NCI-H2196 (cell line): ENCODE measurements around the gene ALDH18A1.
A peak's percentile ranks its signal among the peaks of the same experiment; 100 is the strongest.
"Not testable (repeated sequence)": the region's sequence is repeated elsewhere in the genome, so short reads cannot be mapped to it uniquely, and the experiment has no call there.

Experiments
- DNase-seq: peaks from one replicate; lab custom pipeline; 2025; ENCODE audit not compliant: unreplicated experiment; lab: John Stamatoyannopoulos, UW

The ALDH18A1 gene

DNA sequence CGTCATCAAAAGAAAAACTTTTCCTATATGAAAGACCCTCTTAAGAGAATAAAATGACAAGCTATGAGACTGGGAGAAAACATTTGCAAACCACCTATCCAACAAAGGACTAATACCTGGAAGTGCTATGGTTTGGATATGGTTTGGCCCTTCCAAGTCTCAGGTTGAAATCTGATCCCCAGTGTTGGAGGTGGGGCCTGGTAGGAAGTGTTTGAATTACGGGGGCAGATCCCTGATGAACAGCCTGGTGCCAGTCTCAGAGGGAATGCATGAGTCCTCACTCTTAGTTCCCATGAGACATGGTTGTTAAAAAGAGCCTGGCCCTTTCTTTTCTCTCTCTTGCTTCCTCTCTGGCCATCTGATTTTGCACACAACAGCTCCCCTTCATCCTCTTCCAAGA is 6.3 kb downstream of the ALDH18A1 start:
- DNase-seq = no peak

- no peak for DNase-seq
These were observed 8.4 kb downstream of the ALDH18A1 start for GRCh38 chr10:95648138-95648537.

DNA sequence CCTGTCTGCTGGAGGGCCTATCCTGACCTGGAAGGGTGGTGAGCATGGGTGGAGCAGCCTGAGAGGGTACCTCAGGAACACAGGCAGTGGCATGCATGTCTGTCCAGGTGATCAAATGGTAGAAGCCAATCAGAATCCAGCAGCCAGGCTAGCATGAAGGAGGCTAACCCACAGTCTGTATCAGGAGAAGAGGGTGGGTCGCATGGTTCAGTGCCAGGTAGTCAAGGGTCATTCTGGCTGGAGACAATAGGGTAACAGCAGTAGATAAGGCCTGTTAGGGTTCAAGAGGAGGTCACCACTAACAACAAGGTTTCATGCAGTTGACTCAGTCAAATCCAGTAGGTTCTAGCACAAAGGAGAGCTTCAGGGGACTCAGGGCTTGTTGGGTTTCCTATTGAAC is 10.4 kb downstream of the ALDH18A1 start:
- DNase-seq = no peak

DNA sequence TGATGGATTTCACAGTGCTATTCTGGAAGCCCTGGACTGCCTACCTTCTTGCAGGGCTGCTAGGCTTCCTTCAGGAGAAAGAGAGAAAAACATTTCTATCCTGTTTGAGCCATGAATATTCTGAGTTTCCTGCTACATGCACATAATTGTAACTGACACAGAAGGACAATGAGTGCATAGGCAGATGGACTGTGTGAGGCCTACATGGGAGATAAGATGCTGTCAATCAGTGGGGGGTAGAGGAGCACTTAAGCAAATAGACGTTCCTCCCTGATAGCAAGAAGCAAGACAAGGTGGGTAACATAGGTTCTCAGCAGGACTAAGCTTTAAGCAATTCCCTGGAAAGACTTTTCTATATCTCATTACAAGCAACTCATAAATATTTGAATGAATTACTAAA is 11.6 kb downstream of the ALDH18A1 start:
- no peak for DNase-seq

DNA sequence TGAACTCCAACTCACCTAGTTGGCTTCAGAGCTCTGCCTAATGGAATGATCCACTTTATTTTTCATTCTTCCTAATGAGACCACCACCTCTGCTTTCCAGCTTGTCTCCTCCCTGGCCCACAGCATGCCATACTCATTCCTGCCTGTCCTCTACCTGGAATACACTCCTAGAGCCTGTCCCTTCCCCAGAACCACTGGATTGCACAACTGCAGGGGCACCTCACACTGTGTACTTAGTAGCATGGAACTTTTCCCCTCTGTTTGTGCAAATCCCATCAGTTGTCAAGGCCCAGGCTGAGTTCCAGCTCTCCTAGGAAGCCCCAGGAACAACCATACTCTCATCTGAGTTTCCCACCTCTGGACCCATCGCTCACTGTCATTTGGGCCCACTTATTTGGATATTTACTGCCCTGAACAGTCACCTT is 15.6 kb downstream of the ALDH18A1 start:
- no peak for DNase-seq

DNA sequence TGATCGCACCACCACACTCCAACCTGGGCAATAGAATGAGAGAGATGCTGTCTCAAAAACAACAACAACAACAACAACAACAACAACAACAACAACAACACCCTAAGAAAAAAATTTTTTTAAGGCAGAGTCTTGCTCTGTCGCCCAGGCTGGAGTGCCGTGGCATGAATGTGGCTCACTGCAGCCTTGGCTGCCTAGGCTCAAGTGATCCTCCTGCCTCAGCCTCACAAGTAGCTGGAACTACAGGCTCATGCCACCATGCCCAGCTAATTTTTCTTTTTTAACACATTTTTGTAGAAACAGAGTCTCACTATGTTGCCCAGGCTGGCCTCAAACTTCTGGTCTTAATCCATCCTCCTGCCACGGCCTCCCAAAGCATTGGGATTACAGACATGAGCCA is 18.6 kb downstream of the ALDH18A1 start:
- DNase-seq = no peak

- no peak for DNase-seq
These were observed 19.4 kb downstream of the ALDH18A1 start for GRCh38 chr10:95637140-95637539.

GRCh38 chr10:95635319-95635733 is 21.2 kb downstream of the ALDH18A1 start:
- DNase-seq = no peak

DNA sequence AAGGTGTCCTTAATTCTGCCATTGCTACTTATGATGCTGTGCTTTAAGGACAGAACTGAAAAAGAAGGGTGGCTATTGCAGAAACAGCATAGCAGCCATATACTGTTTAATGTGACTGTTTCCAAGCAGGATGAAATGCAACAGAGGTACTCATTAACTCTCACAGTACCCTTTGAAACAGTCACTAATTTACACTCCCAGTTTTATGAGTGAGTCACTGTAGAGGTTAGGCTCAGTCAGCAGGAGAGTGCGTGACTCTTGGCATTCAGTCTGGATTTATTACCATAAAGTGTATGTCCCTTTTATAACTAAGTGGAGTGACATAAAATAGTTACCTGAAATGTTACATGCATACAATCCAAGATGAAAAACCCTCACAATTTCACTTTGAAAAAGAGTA is 27.7 kb downstream of the ALDH18A1 start:
- no peak for DNase-seq

GRCh38 chr10:95626500-95626899 is 30.0 kb downstream of the ALDH18A1 start:
- DNase-seq = no peak

GRCh38 chr10:95620415-95620814 is 36.1 kb downstream of the ALDH18A1 start:
- DNase-seq = not testable (repeated sequence)

DNA sequence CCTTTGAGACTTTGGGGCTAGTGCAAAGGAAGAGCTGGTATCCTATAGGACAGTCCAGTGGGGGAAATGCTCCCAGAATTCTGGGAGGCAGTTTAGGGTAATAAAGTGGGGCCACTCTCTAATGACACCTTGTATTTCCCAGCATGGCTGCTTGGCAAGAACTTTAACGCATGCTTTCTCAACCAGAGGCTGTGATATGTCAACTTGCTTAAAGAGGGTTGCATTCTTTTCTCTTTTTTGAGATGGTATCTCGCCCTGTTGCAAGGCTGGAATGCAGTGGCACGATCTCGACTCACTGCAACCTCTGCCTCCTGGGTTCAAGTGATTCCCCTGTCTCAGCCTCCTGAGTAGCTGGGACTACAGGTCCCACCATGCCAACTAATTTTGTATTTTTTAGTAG is 38.4 kb downstream of the ALDH18A1 start:
- no peak for DNase-seq

- DNase-seq = no peak
These were observed 40.1 kb downstream of the ALDH18A1 start for GRCh38 chr10:95616446-95616845.

- DNase-seq = no peak
These were observed 43.2 kb downstream of the ALDH18A1 start for GRCh38 chr10:95613330-95613729.

DNA sequence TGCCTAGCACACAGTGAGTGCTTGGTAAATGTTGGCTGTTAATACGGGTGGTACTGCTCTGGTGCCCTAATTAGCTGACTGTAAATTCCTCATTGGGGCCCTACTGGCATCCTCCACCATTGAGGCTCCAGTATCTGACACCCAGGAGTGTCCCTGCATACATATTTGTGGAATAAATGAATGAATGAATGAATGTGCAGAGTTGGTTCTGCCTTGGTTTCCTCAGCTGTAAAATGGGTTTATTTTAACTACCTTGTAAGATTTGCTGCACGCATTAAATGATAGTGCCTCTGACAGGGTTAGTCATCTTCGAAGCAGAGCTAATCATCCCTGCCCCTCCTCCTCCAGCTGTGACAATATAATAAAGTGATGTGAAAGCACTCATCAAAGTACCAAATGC is 45.8 kb downstream of the ALDH18A1 start:
- DNase-seq = no peak

DNA sequence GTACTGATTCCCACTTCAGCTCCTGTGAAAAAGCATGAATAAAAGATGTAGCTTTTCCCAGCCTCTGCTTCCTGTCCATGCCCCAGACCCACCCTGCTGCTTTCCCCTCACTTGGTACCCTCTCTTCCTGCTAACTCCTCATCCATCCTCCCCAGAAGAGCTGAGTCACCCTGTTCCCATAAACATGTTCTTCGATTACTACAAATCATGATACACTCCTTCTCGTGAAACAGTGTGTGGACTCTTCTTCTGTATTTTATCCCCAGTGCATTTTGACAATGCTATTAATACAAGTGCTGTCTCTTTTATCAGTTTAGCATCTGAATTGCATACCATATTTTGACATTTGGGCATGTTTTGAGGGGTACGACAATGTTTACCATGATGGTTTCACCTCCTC is 49.6 kb downstream of the ALDH18A1 start:
- no peak for DNase-seq

DNA sequence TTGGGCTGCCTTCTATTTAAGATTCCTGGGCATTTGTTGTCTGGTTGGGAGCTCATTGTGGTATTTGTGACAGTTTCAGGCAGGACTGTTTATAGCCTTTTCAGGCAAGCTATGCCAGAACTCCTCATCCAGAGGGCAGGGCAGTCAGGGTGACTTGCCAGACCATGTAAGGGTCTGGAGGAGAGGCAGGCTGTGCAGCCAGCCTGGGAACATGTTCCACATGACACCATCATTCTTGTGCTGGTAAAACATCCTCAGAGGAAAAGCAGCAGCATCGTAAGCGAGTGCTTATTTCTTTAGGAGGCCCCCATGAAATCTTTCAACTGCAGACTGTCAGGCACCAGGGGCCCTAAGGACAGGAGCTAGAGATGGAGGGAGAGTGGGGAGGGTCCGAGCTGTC is 51.3 kb downstream of the ALDH18A1 start:
- DNase-seq = no peak

GRCh38 chr10:95604630-95605029 is 51.9 kb downstream of the ALDH18A1 start:
- DNase-seq = no peak

DNA sequence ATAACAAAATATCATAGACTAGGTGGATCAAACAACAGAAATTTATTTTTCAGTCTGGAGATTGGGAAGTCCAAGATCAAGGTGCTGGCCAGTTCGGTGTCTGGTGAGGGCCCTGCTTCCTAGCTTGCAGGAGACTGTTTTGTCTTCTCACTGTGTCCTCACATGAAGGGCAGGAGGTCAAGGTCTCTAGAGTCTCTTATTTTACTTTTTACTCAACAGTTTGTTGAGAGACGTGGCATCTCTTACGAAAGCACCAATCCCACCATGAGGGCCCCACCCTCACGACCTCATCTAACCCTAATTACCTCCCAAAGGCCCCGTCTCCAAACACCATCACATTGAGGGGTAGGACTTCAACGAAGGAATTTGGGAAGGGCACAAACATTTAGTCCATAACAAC is 54.1 kb downstream of the ALDH18A1 start:
- DNase-seq = no peak

DNA sequence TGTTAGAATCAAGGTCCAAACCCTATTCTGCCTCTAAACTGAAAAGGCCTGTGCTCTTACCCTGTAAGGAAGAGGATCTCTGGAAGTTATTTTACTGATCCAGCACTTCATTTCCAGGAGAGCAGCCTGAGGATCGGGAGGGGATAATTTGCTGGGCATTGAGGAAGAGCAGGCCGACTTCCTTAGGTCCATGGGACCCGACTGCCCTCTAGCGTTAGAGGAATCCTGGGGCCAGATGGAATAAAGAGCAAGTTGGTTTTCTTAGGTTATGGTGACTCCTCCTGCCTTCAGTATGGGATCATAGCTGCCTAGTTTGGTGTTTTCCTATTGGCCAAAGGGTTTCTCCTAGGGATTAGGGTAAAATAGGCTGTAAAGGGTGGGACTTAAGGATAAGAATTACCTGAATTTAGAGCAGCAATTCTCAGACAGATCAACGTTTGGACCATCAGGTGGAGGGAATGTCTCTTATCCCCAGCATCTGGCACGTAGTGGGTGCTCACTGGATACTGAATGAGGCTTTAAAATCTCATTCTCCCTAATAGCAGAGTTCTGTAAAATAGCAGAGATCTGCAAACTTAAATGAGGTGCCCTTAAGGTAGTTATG is 55.3 kb downstream of the ALDH18A1 start:
- DNase-seq = peak; percentile 63

- no peak for DNase-seq
These were observed 56.4 kb downstream of the ALDH18A1 start for GRCh38 chr10:95600158-95600557.

GRCh38 chr10:95597788-95598187 is 58.7 kb downstream of the ALDH18A1 start:
- no peak for DNase-seq

DNA sequence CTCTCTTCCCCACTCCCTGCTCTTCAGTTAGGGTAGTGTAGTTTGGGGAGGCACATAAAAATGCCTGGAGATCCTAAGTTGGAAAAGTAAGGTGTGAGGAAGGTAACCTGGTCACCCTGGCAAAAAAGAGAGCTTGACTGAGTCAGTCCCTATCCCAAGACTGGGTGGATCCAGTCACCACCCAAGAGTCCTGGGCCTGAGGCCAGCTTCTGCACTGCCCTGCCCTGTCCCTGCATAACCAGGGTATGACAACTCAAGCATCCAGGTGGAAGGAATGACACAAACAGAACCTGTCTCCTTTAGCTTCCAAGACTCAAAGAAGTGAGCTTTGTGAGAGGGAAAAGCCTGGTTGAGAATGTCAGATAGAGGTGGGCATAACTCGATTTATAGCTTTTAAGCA is 68.5 kb downstream of the ALDH18A1 start:
- DNase-seq = no peak
